K562 (cell line): ENCODE results near the gene NES. TPM values are rescaled to one million over a fixed set of nuclear protein-coding genes. Genes with fewer than 3 reads are reported as not detected.
A peak's percentile ranks its signal among the peaks of the same experiment; 100 is the strongest.

Experiments
- CXXC5 ChIP-seq: fragments of 250-450 bp; sonication (Bioruptor Pico); IDR thresholded peaks from 2 replicates; pipeline ENCODE4 v1.8.0; 2022; ENCODE audit warnings: inconsistent platforms, mild to moderate bottlenecking, moderate library complexity
- DPF2 ChIP-seq: fragments of 450-650 bp; IDR thresholded peaks from 2 replicates; pipeline ENCODE4 v1.6.1; 2016
- EGR1 ChIP-seq: fragments of 450-650 bp; conservative IDR thresholded peaks from 2 replicates; pipeline ENCODE4 v1.6.1; 2017; ENCODE audit warnings: mild to moderate bottlenecking
- FIP1L1 ChIP-seq: fragments of 200-400 bp; formaldehyde crosslinking; IDR thresholded peaks from 2 replicates; pipeline ENCODE4 v1.6.1; 2018; ENCODE audit warnings: mild to moderate bottlenecking, low read depth, low read length; ENCODE audit not compliant: poor library complexity, severe bottlenecking
- FOS ChIP-seq: IDR thresholded peaks from 3 replicates; pipeline ENCODE4 v1.6.1; 2011; ENCODE audit not compliant: insufficient read length; ENCODE audit errors: extremely low read depth
- IRF1 ChIP-seq: sonication (generic); formaldehyde crosslinking; IDR thresholded peaks from 2 replicates; pipeline ENCODE4 v1.8.0; 2022; ENCODE audit warnings: missing genetic modification reagents, mild to moderate bottlenecking, borderline replicate concordance
- MAX ChIP-seq: sonication (generic); formaldehyde crosslinking; IDR thresholded peaks from 2 replicates; pipeline ENCODE4 v1.9.0; 2022; ENCODE audit warnings: mild to moderate bottlenecking, missing genetic modification reagents
- PCBP1 ChIP-seq: fragments of 200-400 bp; formaldehyde crosslinking; IDR thresholded peaks from 2 replicates; pipeline ENCODE4 v1.6.1; 2018; ENCODE audit warnings: mild to moderate bottlenecking, low read depth, low read length; ENCODE audit not compliant: poor library complexity, severe bottlenecking
- ZBTB7A ChIP-seq: IDR thresholded peaks from 2 replicates; pipeline ENCODE4 v1.6.1; 2011; ENCODE audit warnings: low read depth, mild to moderate bottlenecking, low read length, moderate library complexity, borderline replicate concordance; ENCODE audit not compliant: control insufficient read depth
- ZFX ChIP-seq: sonication (generic); formaldehyde crosslinking; IDR thresholded peaks from 2 replicates; pipeline ENCODE4 v1.8.0; 2022; ENCODE audit warnings: mild to moderate bottlenecking, missing genetic modification reagents, moderate library complexity
- ZNF124 ChIP-seq: sonication (generic); formaldehyde crosslinking; IDR thresholded peaks from 2 replicates; pipeline ENCODE4 v1.8.1; 2022; ENCODE audit warnings: missing genetic modification reagents
- ZNF407 ChIP-seq: fragments of 450-650 bp; IDR thresholded peaks from 2 replicates; pipeline ENCODE4 v1.6.1; 2016; ENCODE audit warnings: low read depth
- ZNF511 ChIP-seq: sonication (generic); formaldehyde crosslinking; IDR thresholded peaks from 2 replicates; pipeline ENCODE4 v1.8.0; 2022; ENCODE audit warnings: mild to moderate bottlenecking, missing genetic modification reagents
- ZNF77 ChIP-seq: fragments of 250-450 bp; sonication (Bioruptor Pico); IDR thresholded peaks from 2 replicates; pipeline ENCODE4 v1.5.0; 2020
- polyA plus RNA-seq, 8 experiments: library from polyadenylated mRNA; depleted of rRNA in 4 of 8; stranded (reverse) in 5 of 8; unstranded in 3 of 8; fragments of >200 nt; fragmentation: Nextera tagmentation in 2 of 8; fragmentation: Illumina TruSeq in 1 of 8; extraction: Ambion mirVana in 2 of 8; extraction: Trizol in 1 of 8; gene quantifications; 2 replicates each; pipeline versions ENCODE4 v1.2.1 to v1.2.3, GENCODE V29; 2011 to 2014; ENCODE audit warnings: inconsistent platforms in 1 of 8, missing spikeins in 1 of 8
- total RNA-seq, 7 experiments: library from RNA; depleted of rRNA in 6 of 7; stranded (reverse); fragments of >200 nt in 6 of 7; fragmentation: Illumina TruSeq in 2 of 7; extraction: Trizol in 2 of 7; gene quantifications; 2 replicates each; pipeline versions ENCODE4 v1.2.1 to v1.2.3, GENCODE V29; 2011 to 2021; ENCODE audit warnings: low replicate concordance in 1 of 7

Gene NES
- total and polyA plus RNA-seq, 9 of the 15 experiments (the other 6 are each of a cell fraction or from before 2014, with no cell fraction given), result 0.10 to 8.6 (median 4.2) TPM

GRCh38 chr1:156676820-156677615, at the start of gene NES (continued):
- TF ChIP-seq IRF1 (CRISPR knock-in tag) (no peak), CXXC5 (0 out of 2 replicates have a peak, but pooled peaks have one; percentile 8), PCBP1 (no peak), ZFX (CRISPR knock-in tag) (peak; percentile 48), ZNF511 (CRISPR knock-in tag) (peak; percentile 29; the same call in 1 of the 2 replicates), DPF2 (0 out of 2 replicates have a peak, but pooled peaks have one; percentile 32), ZBTB7A (peak; percentile 72; the same call in 1 of the 2 replicates), EGR1 (no peak), ZNF124 (CRISPR knock-in tag) (no peak), FOS (no peak), FIP1L1 (no peak), MAX (CRISPR knock-in tag) (no peak), ZNF77 (CRISPR knock-in tag) (no peak), ZNF407 (no peak)
